IMR-90 (cell line): Measurements from ENCODE around the gene CACNG5. TPM values are rescaled to one million over a fixed set of nuclear protein-coding genes. Genes with fewer than 3 reads are reported as not detected.

ENCODE experiments used
- ATAC-seq: fragments of 200-7000 bp; cut with Tn5 transposase; 2 replicates; pipeline ENCODE4 v1.9.1; 2020; ENCODE audit warnings: low read depth, mild to moderate bottlenecking, moderate library complexity
- BruUV-seq: library from RNA; stranded (reverse); fragments of 400-500 nt; replicated peaks from 2 replicates; lab custom pipeline; 2021; lab: Mats Ljungman, UMichigan
- CTCF ChIA-PET: fragments of 300-600 bp; formaldehyde crosslinking; extraction: SDS; loops from one replicate; lab custom pipeline; 2021; ENCODE audit warnings: antibody characterized with exemption; lab: Yijun Ruan, JAX
- POLR2A ChIA-PET: fragments of 300-600 bp; sonication (Branson Sonifier 250); formaldehyde crosslinking; loops from one replicate; lab custom pipeline; 2022; ENCODE audit warnings: antibody characterized with exemption; ENCODE audit not compliant: unreplicated experiment; lab: Charles Lee
- DNase-seq: peaks from one replicate; pipeline ENCODE4 v3.0.0; 2013
- H2AFZ ChIP-seq: replicated peaks from 2 replicates; pipeline ENCODE3; 2013; ENCODE audit warnings: low read length, mild to moderate bottlenecking; ENCODE audit not compliant: poor library complexity
- H2AK5ac ChIP-seq: 2 replicates; pipeline ENCODE4 v1.6.1; 2013; ENCODE audit warnings: low read depth, low read length, inconsistent platforms
- H2AK9ac ChIP-seq: replicated peaks from 2 replicates; pipeline ENCODE3; 2013; ENCODE audit warnings: mild to moderate bottlenecking, low read depth, low read length, moderate library complexity; ENCODE audit not compliant: poor library complexity
- H2BK120ac ChIP-seq: 2 replicates; pipeline ENCODE4 v1.6.1; 2013; ENCODE audit warnings: low read depth, low read length, inconsistent platforms
- H2BK15ac ChIP-seq: 3 replicates; pipeline ENCODE4 v1.6.1; 2013; ENCODE audit warnings: low read depth, low read length, inconsistent platforms
- H2BK20ac ChIP-seq: 2 replicates; pipeline ENCODE4 v1.6.1; 2013; ENCODE audit warnings: low read depth, mild to moderate bottlenecking, inconsistent platforms, low read length, moderate library complexity
- H2BK5ac ChIP-seq: 2 replicates; pipeline ENCODE4 v1.6.1; 2013; ENCODE audit warnings: mild to moderate bottlenecking, low read depth, low read length, inconsistent platforms; ENCODE audit not compliant: poor library complexity, severe bottlenecking
- H3K14ac ChIP-seq: replicated peaks from 2 replicates; pipeline ENCODE4 v1.6.1; 2013; ENCODE audit warnings: low read depth, low read length, inconsistent platforms
- H3K18ac ChIP-seq: 2 replicates; pipeline ENCODE4 v1.6.1; 2013; ENCODE audit warnings: low read depth, low read length, control low read depth
- H3K23ac ChIP-seq: 2 replicates; pipeline ENCODE4 v1.6.1; 2013; ENCODE audit warnings: low read depth, low read length, inconsistent platforms
- H3K27ac ChIP-seq: 2 replicates; pipeline ENCODE4 v1.5.1; 2013; ENCODE audit warnings: mild to moderate bottlenecking, control low read depth, low read length; ENCODE audit not compliant: insufficient read depth
- H3K27me3 ChIP-seq: 2 replicates; pipeline ENCODE4 v1.6.1; 2013; ENCODE audit warnings: low read length; ENCODE audit not compliant: control insufficient read depth, insufficient read depth
- H3K36me3 ChIP-seq: 2 replicates; pipeline ENCODE4 v1.6.1; 2013; ENCODE audit warnings: low read length, mixed read lengths; ENCODE audit not compliant: control insufficient read depth, insufficient read depth
- H3K4ac ChIP-seq: 2 replicates; pipeline ENCODE4 v1.6.1; 2013; ENCODE audit warnings: low read depth, low read length, inconsistent platforms
- H3K4me1 ChIP-seq: 2 replicates; pipeline ENCODE4 v1.6.1; 2013; ENCODE audit warnings: low read length, mixed read lengths; ENCODE audit not compliant: control insufficient read depth, insufficient read depth
- H3K4me2 ChIP-seq: 2 replicates; pipeline ENCODE4 v1.6.1; 2013; ENCODE audit warnings: low read depth, mild to moderate bottlenecking, control low read depth, low read length, moderate library complexity
- H3K4me3 ChIP-seq: 2 replicates; pipeline ENCODE4 v1.5.1; 2013; ENCODE audit warnings: low read depth, mild to moderate bottlenecking, control low read depth, low read length, moderate library complexity; ENCODE audit not compliant: insufficient read depth
- H3K56ac ChIP-seq: 2 replicates; pipeline ENCODE4 v1.6.1; 2013; ENCODE audit warnings: low read length, inconsistent platforms; ENCODE audit not compliant: insufficient read depth; ENCODE audit errors: extremely low read depth
- H3K79me1 ChIP-seq, 2 experiments: 2 replicates each; pipeline ENCODE4 v1.6.1; 2013; ENCODE audit warnings: low read length in 2 of 2, inconsistent platforms in 1 of 2, low read depth in 1 of 2
- H3K9ac ChIP-seq: 2 replicates; pipeline ENCODE4 v1.6.1; 2013; ENCODE audit warnings: low read depth, low read length, control low read depth
- H3K9me1 ChIP-seq: 2 replicates; pipeline ENCODE4 v1.6.1; 2013; ENCODE audit warnings: low read length, inconsistent platforms; ENCODE audit not compliant: insufficient read depth
- H3K9me3 ChIP-seq: 2 replicates; pipeline ENCODE4 v1.6.1; 2013; ENCODE audit warnings: low read length; ENCODE audit not compliant: control insufficient read depth, insufficient read depth
- H4K20me1 ChIP-seq: 2 replicates; pipeline ENCODE4 v1.6.1; 2013; ENCODE audit warnings: low read length, inconsistent platforms; ENCODE audit not compliant: insufficient read depth
- H4K5ac ChIP-seq: 2 replicates; pipeline ENCODE4 v1.6.1; 2013; ENCODE audit warnings: mild to moderate bottlenecking, low read depth, low read length, control low read depth
- H4K8ac ChIP-seq, 2 experiments: 2 replicates each; pipeline ENCODE4 v1.6.1; 2013; ENCODE audit warnings: low read depth in 2 of 2, low read length in 2 of 2, control low read depth in 1 of 2, inconsistent platforms in 1 of 2
- H4K91ac ChIP-seq: 2 replicates; pipeline ENCODE4 v1.6.1; 2013; ENCODE audit warnings: low read depth, low read length, inconsistent platforms; ENCODE audit not compliant: insufficient read depth
- BHLHE40 ChIP-seq: fragments of 150-350 bp; IDR thresholded peaks from 2 replicates; pipeline ENCODE4 v1.6.1; 2016; ENCODE audit warnings: mild to moderate bottlenecking, low read depth, low read length
- CEBPB ChIP-seq: IDR thresholded peaks from 2 replicates; pipeline ENCODE4 v1.6.1; 2012; ENCODE audit warnings: low read depth, low read length, improper control_type of control experiment
- FOS ChIP-seq: fragments of 150-350 bp; IDR thresholded peaks from 2 replicates; pipeline ENCODE4 v1.6.1; 2016; ENCODE audit warnings: low read depth, low read length
- MAFK ChIP-seq: IDR thresholded peaks from 2 replicates; pipeline ENCODE4 v1.6.1; 2012; ENCODE audit warnings: low read depth, low read length, improper control_type of control experiment
- RAD21 ChIP-seq: IDR thresholded peaks from 2 replicates; pipeline ENCODE4 v1.6.1; 2012; ENCODE audit warnings: low read length, improper control_type of control experiment
- SMC3 ChIP-seq: fragments of 150-350 bp; IDR thresholded peaks from 2 replicates; pipeline ENCODE4 v1.6.1; 2016; ENCODE audit warnings: low read depth, mild to moderate bottlenecking, antibody characterized with exemption, low read length, moderate library complexity
- WGBS, 2 experiments: methylation state at CpG; one replicate each; pipeline versions ENCODE4 v1.1.5 to v1.1.7; 2013; ENCODE audit warnings: missing lambda C conversion rate in 2 of 2; ENCODE audit not compliant: insufficient read length in 1 of 2; ENCODE audit errors: extremely low coverage in 2 of 2; 5-methylcytosine and 5-hydroxymethylcytosine counted together
- dilution Hi-C: fragments of 300-500 bp; cut with HindIII; formaldehyde crosslinking; loops from one replicate; pipeline ENCODE4 v1.14.3; 2018; ENCODE audit warnings: low sequenced_read_pairs; ENCODE audit not compliant: unreplicated experiment
- in situ Hi-C: fragments of 300-500 bp; cut with MboI; formaldehyde crosslinking; loops from 3 replicates; pipeline ENCODE4 v1.14.3; 2019; ENCODE audit warnings: low sequenced_read_pairs, inconsistent platforms, mixed read lengths
- intact Hi-C: fragments of 100-400 bp; cut with micrococcal nuclease; formaldehyde crosslinking; loops from 2 replicates; pipeline ENCODE4 v1.10.0; 2022
- polyA plus RNA-seq, 3 experiments: library from polyadenylated mRNA; depleted of rRNA; stranded (reverse); fragments of >200 nt; gene quantifications; 2 replicates each; pipeline ENCODE4 v1.2.3, GENCODE V29; 2012; ENCODE audit warnings: low replicate concordance in 1 of 3
- total RNA-seq: library from RNA; depleted of rRNA; stranded (reverse); fragments of >200 nt; gene quantifications from 2 replicates; pipeline ENCODE4 v1.2.3, GENCODE V29; 2012
- TF ChIP-seq, protein P1 (sequence below): fragments of 150-350 bp; IDR thresholded peaks from 2 replicates; pipeline ENCODE4 v1.6.1; 2017; ENCODE audit warnings: mild to moderate bottlenecking, antibody characterized with exemption, low read length, low read depth

The CACNG5 gene
- total and polyA plus RNA-seq, 2 of the 4 experiments (the other 2 are of a cell fraction), result not detected

DNA sequence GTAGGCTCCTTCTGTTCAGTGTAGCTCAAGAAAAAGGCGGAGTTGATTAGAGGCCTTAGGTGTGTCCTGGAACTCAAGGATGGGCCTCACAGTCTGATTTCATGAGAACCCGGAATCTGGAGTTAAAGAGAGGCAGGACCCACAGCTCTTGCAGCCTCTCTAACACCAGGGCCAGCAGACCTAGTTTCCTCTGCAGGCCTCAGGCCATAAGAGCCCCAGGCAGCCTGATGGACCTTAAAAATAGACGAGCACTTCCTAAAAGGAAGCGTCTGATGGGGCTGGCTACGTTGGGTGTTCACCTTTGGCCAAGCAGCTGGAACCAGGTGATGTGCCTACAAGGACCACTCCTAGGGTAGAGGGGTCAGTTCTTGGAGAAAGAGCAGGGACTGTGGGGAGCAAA, 7.6 kb downstream of the CACNG5 start:
- no TSS peak for BruUV-seq
- CTCF ChIA-PET, result no interaction called here
- peaks cover 30% of the 10 kb centered on the region for H3K27me3 ChIP-seq

More for the DNA sequence above, 7.6 kb downstream of the CACNG5 start:
- H2BK5ac ChIP-seq, result no peak overlapping the region
- no peaks in the 10 kb centered on the region for H3K4me1 ChIP-seq
- POLR2A ChIA-PET, result no interaction called here
- H3K9me1 ChIP-seq, result no peaks in the 10 kb centered on the region
- H3K18ac ChIP-seq, result no peak overlapping the region
- H3K9ac ChIP-seq, result no peak overlapping the region
- H4K5ac ChIP-seq, result no peak overlapping the region
- H2BK20ac ChIP-seq, result no peak overlapping the region
- H3K79me1 ChIP-seq, result no peaks in the 10 kb centered on the region
- no peak overlapping the region for H3K56ac ChIP-seq
- H2AK9ac ChIP-seq, result no peak overlapping the region
- no peak overlapping the region for H3K4me2 ChIP-seq
- intact Hi-C loops (loop anchor here (10.0 kb wide), 1 partner anchor 1088 kb away; no protein-coding TSS in a partner anchor), dilution Hi-C loops (no loop called here), in situ Hi-C loops (no loop called here)
- DNase-seq (no peak), ATAC-seq (no peak)
- H2BK120ac ChIP-seq, result no peak overlapping the region
- H3K27ac ChIP-seq, result no peak overlapping the region
- H3K4me3 ChIP-seq, result no peak overlapping the region
- H3K14ac ChIP-seq, result no peak overlapping the region
- no peaks in the 10 kb centered on the region for H4K20me1 ChIP-seq
- H3K23ac ChIP-seq, result no peak overlapping the region
- no peak overlapping the region for H4K91ac ChIP-seq
- no CpG with 5 or more reads among the region's 5 CpGs for WGBS, 2 experiments
- no peak overlapping the region for H2AK5ac ChIP-seq
- no peak for TF ChIP-seq FOS
- TF ChIP-seq SMC3, result no peak
- no peak for TF ChIP-seq BHLHE40
- TF ChIP-seq CEBPB, result no peak
- no peak for TF ChIP-seq MAFK
- no peak for TF ChIP-seq RAD21
- TF ChIP-seq, protein P1, sequence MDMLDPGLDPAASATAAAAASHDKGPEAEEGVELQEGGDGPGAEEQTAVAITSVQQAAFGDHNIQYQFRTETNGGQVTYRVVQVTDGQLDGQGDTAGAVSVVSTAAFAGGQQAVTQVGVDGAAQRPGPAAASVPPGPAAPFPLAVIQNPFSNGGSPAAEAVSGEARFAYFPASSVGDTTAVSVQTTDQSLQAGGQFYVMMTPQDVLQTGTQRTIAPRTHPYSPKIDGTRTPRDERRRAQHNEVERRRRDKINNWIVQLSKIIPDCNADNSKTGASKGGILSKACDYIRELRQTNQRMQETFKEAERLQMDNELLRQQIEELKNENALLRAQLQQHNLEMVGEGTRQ, result no peak
- no peaks in the 10 kb centered on the region for H3K36me3 ChIP-seq
- H4K8ac ChIP-seq, result no peak overlapping the region
- H3K4ac ChIP-seq, result no peak overlapping the region
- H3K9me3 ChIP-seq, result no peaks in the 10 kb centered on the region
- no peak overlapping the region for H2AFZ ChIP-seq
- no peak overlapping the region for H2BK15ac ChIP-seq
